HL-60 (cell line): ENCODE results near the gene RGS1.

Experiments
- DNase-seq, 2 experiments: peaks; one replicate each; pipeline ENCODE4 v3.0.0-alpha.2; 2010 to 2020; ENCODE audit warnings: low read depth in 1 of 2, low spot score in 1 of 2
- H3K27ac ChIP-seq: fragments of 250-450 bp; sonication (Bioruptor Pico); replicated peaks from 2 replicates; pipeline ENCODE4 v1.5.1; 2020; ENCODE audit warnings: mild to moderate bottlenecking, moderate library complexity
- H3K27me3 ChIP-seq: fragments of 250-450 bp; sonication (Bioruptor Pico); 2 replicates; pipeline ENCODE4 v1.5.1; 2021; ENCODE audit warnings: mild to moderate bottlenecking, moderate library complexity; ENCODE audit not compliant: insufficient read depth, poor library complexity, severe bottlenecking
- H3K4me3 ChIP-seq: replicated peaks from 2 replicates; pipeline ENCODE4 v1.5.1; 2011; ENCODE audit warnings: mild to moderate bottlenecking, control low read depth, low read length; ENCODE audit not compliant: insufficient read depth
- GABPA ChIP-seq: IDR thresholded peaks from 2 replicates; pipeline ENCODE4 v1.6.1; 2012; ENCODE audit warnings: low read depth
- POLR2AphosphoS5 ChIP-seq: IDR thresholded peaks from 2 replicates; pipeline ENCODE4 v1.6.1; 2012; ENCODE audit warnings: low read depth
- SPI1 ChIP-seq: IDR thresholded peaks from 2 replicates; pipeline ENCODE4 v1.6.1; 2012; ENCODE audit warnings: low read depth, mild to moderate bottlenecking, borderline replicate concordance
- TF ChIP-seq, protein P1 (sequence below): IDR thresholded peaks from 2 replicates; pipeline ENCODE4 v1.6.1; 2012; ENCODE audit warnings: low read depth; ENCODE audit not compliant: insufficient replicate concordance
- TF ChIP-seq, protein P2 (sequence below): IDR thresholded peaks from one replicate; pipeline ENCODE4 v1.5.1; 2011; ENCODE audit warnings: low read length, control low read depth, inconsistent platforms; ENCODE audit not compliant: insufficient read depth

RGS1 gene

DNA sequence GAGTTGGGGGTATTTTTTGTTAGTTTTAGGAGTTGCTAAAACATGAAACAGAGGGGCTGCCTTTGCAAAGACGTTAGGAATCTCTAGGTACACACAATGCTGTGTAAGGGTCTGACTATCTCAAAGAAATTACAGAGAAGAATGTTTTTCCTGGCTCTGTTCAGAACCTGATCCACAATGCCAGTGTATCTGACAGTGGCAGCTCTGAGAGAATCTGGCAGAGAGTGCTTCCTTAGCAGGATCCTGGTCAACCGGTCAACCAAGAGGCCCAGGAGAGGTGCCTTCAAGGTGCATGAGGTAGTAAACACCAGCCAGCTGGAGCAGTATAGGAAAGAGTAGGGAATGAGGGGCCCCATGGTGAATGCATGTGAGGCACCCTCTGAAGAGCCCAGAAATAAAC, 40.9 kb upstream of the RGS1 start:
- DNase-seq: no peak
- no peaks in the 10 kb centered on the region for H3K27me3 ChIP-seq
- TF ChIP-seq GABPA: no peak
- H3K4me3 ChIP-seq: no peak overlapping the region
- H3K27ac ChIP-seq: no peak overlapping the region

DNA sequence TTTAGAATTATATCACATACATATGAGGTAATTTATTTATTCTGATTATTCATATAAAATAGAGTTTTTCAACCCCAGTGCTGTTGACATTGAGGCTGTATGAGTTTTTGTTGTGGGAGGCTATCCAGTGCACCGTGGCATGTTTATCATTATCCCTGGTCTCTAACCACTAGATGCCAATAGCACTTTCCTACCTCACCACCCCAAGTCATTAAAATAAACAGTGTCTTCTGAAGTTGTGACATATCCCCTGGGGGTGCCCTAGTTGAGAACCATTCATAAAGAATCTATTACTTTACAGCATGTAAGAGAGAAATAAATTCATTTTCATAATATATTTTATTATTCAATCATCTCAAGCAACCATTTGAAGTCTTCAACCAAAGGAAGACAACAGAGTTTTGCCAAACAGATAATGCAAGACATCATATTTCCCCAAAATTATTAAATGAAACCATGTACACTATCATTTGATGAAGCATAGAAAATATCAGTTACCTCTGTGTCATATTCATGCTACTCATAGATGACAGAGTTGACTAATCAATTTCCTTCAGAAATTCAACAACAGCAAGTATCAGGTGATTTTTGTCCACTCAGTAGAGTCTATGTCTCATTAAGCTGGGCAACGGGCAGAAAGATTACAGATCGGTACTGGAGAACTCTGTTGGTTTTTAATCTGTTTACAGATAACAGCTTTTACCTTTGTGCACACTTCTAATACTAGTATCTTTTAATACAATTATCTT, 39.5 kb upstream of the RGS1 start:
- no peak for TF ChIP-seq POLR2AphosphoS5
- TF ChIP-seq, protein P1, sequence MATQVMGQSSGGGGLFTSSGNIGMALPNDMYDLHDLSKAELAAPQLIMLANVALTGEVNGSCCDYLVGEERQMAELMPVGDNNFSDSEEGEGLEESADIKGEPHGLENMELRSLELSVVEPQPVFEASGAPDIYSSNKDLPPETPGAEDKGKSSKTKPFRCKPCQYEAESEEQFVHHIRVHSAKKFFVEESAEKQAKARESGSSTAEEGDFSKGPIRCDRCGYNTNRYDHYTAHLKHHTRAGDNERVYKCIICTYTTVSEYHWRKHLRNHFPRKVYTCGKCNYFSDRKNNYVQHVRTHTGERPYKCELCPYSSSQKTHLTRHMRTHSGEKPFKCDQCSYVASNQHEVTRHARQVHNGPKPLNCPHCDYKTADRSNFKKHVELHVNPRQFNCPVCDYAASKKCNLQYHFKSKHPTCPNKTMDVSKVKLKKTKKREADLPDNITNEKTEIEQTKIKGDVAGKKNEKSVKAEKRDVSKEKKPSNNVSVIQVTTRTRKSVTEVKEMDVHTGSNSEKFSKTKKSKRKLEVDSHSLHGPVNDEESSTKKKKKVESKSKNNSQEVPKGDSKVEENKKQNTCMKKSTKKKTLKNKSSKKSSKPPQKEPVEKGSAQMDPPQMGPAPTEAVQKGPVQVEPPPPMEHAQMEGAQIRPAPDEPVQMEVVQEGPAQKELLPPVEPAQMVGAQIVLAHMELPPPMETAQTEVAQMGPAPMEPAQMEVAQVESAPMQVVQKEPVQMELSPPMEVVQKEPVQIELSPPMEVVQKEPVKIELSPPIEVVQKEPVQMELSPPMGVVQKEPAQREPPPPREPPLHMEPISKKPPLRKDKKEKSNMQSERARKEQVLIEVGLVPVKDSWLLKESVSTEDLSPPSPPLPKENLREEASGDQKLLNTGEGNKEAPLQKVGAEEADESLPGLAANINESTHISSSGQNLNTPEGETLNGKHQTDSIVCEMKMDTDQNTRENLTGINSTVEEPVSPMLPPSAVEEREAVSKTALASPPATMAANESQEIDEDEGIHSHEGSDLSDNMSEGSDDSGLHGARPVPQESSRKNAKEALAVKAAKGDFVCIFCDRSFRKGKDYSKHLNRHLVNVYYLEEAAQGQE: no peak
- TF ChIP-seq, protein P2, sequence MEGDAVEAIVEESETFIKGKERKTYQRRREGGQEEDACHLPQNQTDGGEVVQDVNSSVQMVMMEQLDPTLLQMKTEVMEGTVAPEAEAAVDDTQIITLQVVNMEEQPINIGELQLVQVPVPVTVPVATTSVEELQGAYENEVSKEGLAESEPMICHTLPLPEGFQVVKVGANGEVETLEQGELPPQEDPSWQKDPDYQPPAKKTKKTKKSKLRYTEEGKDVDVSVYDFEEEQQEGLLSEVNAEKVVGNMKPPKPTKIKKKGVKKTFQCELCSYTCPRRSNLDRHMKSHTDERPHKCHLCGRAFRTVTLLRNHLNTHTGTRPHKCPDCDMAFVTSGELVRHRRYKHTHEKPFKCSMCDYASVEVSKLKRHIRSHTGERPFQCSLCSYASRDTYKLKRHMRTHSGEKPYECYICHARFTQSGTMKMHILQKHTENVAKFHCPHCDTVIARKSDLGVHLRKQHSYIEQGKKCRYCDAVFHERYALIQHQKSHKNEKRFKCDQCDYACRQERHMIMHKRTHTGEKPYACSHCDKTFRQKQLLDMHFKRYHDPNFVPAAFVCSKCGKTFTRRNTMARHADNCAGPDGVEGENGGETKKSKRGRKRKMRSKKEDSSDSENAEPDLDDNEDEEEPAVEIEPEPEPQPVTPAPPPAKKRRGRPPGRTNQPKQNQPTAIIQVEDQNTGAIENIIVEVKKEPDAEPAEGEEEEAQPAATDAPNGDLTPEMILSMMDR: no peak
- no peak for TF ChIP-seq SPI1
- no peak for TF ChIP-seq GABPA
- no peak overlapping the region for H3K27ac ChIP-seq
- H3K27me3 ChIP-seq: no peaks in the 10 kb centered on the region
- no peak overlapping the region for H3K4me3 ChIP-seq
- DNase-seq: no peak

DNA sequence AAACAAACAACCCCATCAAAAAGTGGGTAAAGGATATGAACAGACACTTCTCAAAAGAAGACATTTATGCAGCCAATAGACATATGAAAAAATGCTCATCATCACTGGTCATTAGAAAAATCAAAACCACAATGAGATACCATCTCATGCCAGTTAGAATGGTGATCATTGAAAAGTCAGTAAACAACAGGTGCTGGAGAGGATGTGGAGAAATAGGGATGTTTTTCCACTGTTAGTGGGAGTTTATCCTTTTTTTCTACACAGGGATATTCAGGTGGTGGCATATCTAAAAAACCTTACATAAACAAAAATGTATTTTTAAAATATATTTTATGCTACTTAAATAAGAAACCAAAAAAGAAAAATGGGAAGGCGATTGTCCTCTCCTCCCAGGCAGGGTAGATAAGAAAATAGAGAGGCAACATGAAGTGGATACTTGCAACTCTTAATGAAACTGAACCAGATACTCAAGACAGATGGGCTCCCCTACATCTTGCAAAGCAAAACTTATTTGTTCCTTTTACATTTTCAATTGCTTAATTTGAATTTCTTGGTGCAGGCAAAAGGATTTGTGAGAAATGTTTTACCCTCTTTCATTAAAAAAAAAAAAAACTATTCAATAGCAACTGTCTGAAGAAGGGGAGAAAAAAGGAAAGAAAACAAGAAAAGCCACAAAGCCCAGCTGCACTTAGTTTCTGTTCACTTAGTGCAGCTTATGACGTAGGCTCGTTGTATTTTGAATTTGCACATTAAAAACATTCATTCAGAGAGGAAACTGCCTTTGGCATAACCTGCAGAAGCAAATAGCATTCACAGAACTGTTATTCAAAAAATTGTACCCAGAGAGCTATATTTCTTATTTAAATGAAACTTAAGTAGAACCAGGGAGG, 36.9 kb upstream of the RGS1 start:
- Histone ChIP-seq H3K4me3 (no peak overlapping the region), H3K27me3 (no peaks in the 10 kb centered on the region), H3K27ac (no peak overlapping the region)
- DNase-seq: no peak
- TF ChIP-seq, protein P1: no peak
- TF ChIP-seq, protein P2: no peak
- TF ChIP-seq GABPA (no peak), SPI1 (no peak), POLR2AphosphoS5 (no peak)

DNA sequence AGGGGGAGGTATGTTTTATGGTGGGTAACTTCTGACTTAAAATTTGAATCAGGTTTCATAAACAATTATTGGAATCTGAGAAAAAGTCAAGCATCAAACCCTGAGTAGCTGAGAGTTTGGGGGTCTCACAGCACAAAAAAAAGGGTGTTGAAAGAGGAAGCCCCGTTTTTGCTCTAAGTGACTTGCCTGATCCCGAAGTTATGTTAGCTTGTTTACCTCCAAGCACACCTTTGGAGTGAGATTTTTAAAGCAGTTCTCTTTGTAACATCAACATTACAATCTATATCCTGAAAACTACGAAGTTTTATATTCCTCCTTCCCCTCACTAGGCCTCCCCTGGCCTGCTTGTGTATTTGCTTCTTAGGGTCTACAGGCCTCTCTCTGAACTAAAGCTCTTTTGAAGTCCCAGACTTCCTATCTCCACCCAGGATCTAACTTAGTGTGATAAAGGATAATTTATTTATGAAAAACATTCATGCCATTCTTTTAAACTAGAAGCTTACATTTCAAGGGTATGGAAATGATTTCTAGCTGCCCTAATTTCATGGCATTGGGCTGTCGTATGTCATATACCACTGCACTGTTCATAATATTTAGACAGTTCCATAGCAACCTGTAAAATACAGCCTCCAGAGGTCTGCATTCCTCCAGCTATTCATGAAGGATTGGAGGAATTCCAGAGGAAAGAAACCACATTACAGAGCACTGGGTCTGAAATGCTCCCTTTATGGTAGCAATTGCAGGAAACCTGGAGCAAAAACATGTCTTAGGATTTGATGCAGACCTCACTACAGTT, 36.1 kb upstream of the RGS1 start:
- Histone ChIP-seq H3K4me3 (no peak overlapping the region), H3K27me3 (no peaks in the 10 kb centered on the region), H3K27ac (no peak overlapping the region)
- no peak for TF ChIP-seq SPI1
- TF ChIP-seq, protein P1: no peak
- TF ChIP-seq, protein P2: no peak
- TF ChIP-seq POLR2AphosphoS5: no peak
- DNase-seq: no peak
